GM12891 (cell line): Measurements from ENCODE around the gene SCD5.

Experiments
- DNase-seq: peaks from one replicate; pipeline ENCODE4 v3.0.0; 2011; ENCODE audit warnings: low spot score; ENCODE audit not compliant: insufficient read length
- FAIRE-seq: peaks from 2 replicates; lab custom pipeline; 2011; peaks lifted over from hg19 to GRCh38; lab: Jason Lieb, UNC
- PAX5 ChIP-seq: IDR thresholded peaks from 2 replicates; pipeline ENCODE4 v1.6.1; 2011; ENCODE audit warnings: low read length, moderate library complexity, mild to moderate bottlenecking; ENCODE audit not compliant: insufficient read depth, severe bottlenecking
- POLR2A ChIP-seq: IDR thresholded peaks from 2 replicates; pipeline ENCODE4 v1.6.1; 2011; ENCODE audit warnings: low read depth, low read length, control low read depth
- POLR2AphosphoS5 ChIP-seq: IDR thresholded peaks from 2 replicates; pipeline ENCODE4 v1.6.1; 2011; ENCODE audit warnings: low read depth, low read length, control low read depth
- POU2F2 ChIP-seq: IDR thresholded peaks from 2 replicates; pipeline ENCODE4 v1.6.1; 2011; ENCODE audit warnings: low read depth, mild to moderate bottlenecking, control low read depth, low read length, moderate library complexity
- SPI1 ChIP-seq: IDR thresholded peaks from 2 replicates; pipeline ENCODE4 v1.6.1; 2011; ENCODE audit warnings: low read depth, low read length, control low read depth
- TAF1 ChIP-seq: IDR thresholded peaks from 2 replicates; pipeline ENCODE4 v1.6.1; 2011; ENCODE audit warnings: low read depth, low read length, control low read depth

The SCD5 gene

GRCh38 chr4:82621251-82621650 is 177.3 kb downstream of the SCD5 start:
- no peak for TF ChIP-seq POLR2A
- TF ChIP-seq POLR2AphosphoS5, result no peak
- TF ChIP-seq SPI1, result no peak
- TF ChIP-seq PAX5, result no peak
- no peak for TF ChIP-seq TAF1
- TF ChIP-seq POU2F2, result no peak
- no peak for FAIRE-seq
- no peak for DNase-seq

GRCh38 chr4:82620126-82620735 is 178.4 kb downstream of the SCD5 start:
- no peak for DNase-seq
- no peak for TF ChIP-seq PAX5
- TF ChIP-seq SPI1, result no peak
- no peak for TF ChIP-seq POU2F2
- no peak for TF ChIP-seq POLR2AphosphoS5
- no peak for TF ChIP-seq TAF1
- no peak for TF ChIP-seq POLR2A
- FAIRE-seq, result no peak

- no peak for FAIRE-seq
- no peak for DNase-seq
- TF ChIP-seq POLR2A (no peak), SPI1 (no peak), POLR2AphosphoS5 (no peak), PAX5 (no peak), POU2F2 (no peak), TAF1 (no peak)
Measured at GRCh38 chr4:82618103-82618720, 180.4 kb downstream of the SCD5 start.

- FAIRE-seq, result no peak
- DNase-seq, result no peak
- no peak for TF ChIP-seq PAX5
- TF ChIP-seq SPI1, result no peak
- no peak for TF ChIP-seq POLR2AphosphoS5
- TF ChIP-seq POU2F2, result no peak
- TF ChIP-seq TAF1, result no peak
- no peak for TF ChIP-seq POLR2A
Measured at GRCh38 chr4:82614838-82615449, 183.7 kb downstream of the SCD5 start.

GRCh38 chr4:82613121-82613520 is 185.5 kb downstream of the SCD5 start:
- TF ChIP-seq SPI1, result no peak
- no peak for TF ChIP-seq POLR2A
- TF ChIP-seq POU2F2, result no peak
- TF ChIP-seq POLR2AphosphoS5, result no peak
- TF ChIP-seq PAX5, result no peak
- TF ChIP-seq TAF1, result no peak
- FAIRE-seq (no peak), DNase-seq (no peak)

- FAIRE-seq, result no peak
- no peak for DNase-seq
- no peak for TF ChIP-seq TAF1
- TF ChIP-seq SPI1, result no peak
- TF ChIP-seq PAX5, result no peak
Measured at GRCh38 chr4:82611982-82612381, 186.6 kb downstream of the SCD5 start.

- FAIRE-seq, result no peak
- TF ChIP-seq POLR2A, result no peak
- no peak for TF ChIP-seq SPI1
- no peak for TF ChIP-seq POLR2AphosphoS5
- TF ChIP-seq TAF1, result no peak
- TF ChIP-seq POU2F2, result no peak
- DNase-seq, result no peak
Measured at GRCh38 chr4:82611527-82611926, 187.1 kb downstream of the SCD5 start.

- DNase-seq (no peak), FAIRE-seq (no peak)
- TF ChIP-seq POLR2AphosphoS5 (no peak), POU2F2 (no peak), POLR2A (no peak), SPI1 (no peak), TAF1 (no peak), PAX5 (no peak)
Measured at GRCh38 chr4:82610041-82610440, 188.6 kb downstream of the SCD5 start.

- TF ChIP-seq POLR2AphosphoS5 (no peak), TAF1 (no peak), SPI1 (no peak), POU2F2 (no peak), POLR2A (no peak), PAX5 (no peak)
- FAIRE-seq (no peak), DNase-seq (no peak)
Measured at GRCh38 chr4:82606622-82607021, 192.0 kb downstream of the SCD5 start.

GRCh38 chr4:82604522-82604921 is 194.1 kb downstream of the SCD5 start:
- TF ChIP-seq SPI1 (no peak), PAX5 (no peak), POU2F2 (no peak), POLR2A (no peak), TAF1 (no peak), POLR2AphosphoS5 (no peak)
- DNase-seq, result no peak
- FAIRE-seq, result peak; percentile 67
